NB4 (cell line): ENCODE measurements around the gene AQP9.

Experiments used
- DNase-seq: peaks from one replicate; pipeline ENCODE4 v3.0.0; 2010; ENCODE audit warnings: low read depth
- H3K4me3 ChIP-seq: one replicate; pipeline ENCODE4 v1.5.1; 2011; ENCODE audit warnings: mild to moderate bottlenecking, low read depth, low read length, moderate library complexity
- CTCF ChIP-seq: IDR thresholded peaks from one replicate; pipeline ENCODE4 v1.5.1; 2012; ENCODE audit warnings: low read depth, low read length
- MAX ChIP-seq: IDR thresholded peaks from 2 replicates; pipeline ENCODE4 v1.6.1; 2011; ENCODE audit warnings: low read depth, low read length
- MYC ChIP-seq: IDR thresholded peaks from 2 replicates; pipeline ENCODE4 v1.6.1; 2011; ENCODE audit warnings: low read depth, low read length
- POLR2A ChIP-seq: IDR thresholded peaks from 2 replicates; pipeline ENCODE4 v1.6.1; 2011; ENCODE audit warnings: mild to moderate bottlenecking; ENCODE audit not compliant: insufficient read length; ENCODE audit errors: extremely low read depth

Gene AQP9

GRCh38 chr15:58174709-58175108, 36.5 kb downstream of the AQP9 start:
- TF ChIP-seq MAX (no peak), MYC (no peak), CTCF (no peak), POLR2A (no peak)
- DNase-seq, result no peak
- no peak overlapping the region for H3K4me3 ChIP-seq

GRCh38 chr15:58175955-58176354, 37.8 kb downstream of the AQP9 start:
- DNase-seq, result no peak
- TF ChIP-seq POLR2A (no peak), MAX (no peak), CTCF (no peak), MYC (no peak)

GRCh38 chr15:58178668-58179067, 40.5 kb downstream of the AQP9 start:
- no peak for TF ChIP-seq POLR2A
- TF ChIP-seq MYC, result no peak
- no peak for TF ChIP-seq CTCF
- no peak for TF ChIP-seq MAX
- DNase-seq, result no peak

More at GRCh38 chr15:58175955-58176354, 37.8 kb downstream of the AQP9 start:
- H3K4me3 ChIP-seq, result no peak overlapping the region

GRCh38 chr15:58179206-58179605, 41.0 kb downstream of the AQP9 start:
- no peak overlapping the region for H3K4me3 ChIP-seq
- no peak for DNase-seq

More at GRCh38 chr15:58178668-58179067, 40.5 kb downstream of the AQP9 start:
- no peak overlapping the region for H3K4me3 ChIP-seq

GRCh38 chr15:58179741-58180381, 41.7 kb downstream of the AQP9 start:
- no peak for DNase-seq
- no peak overlapping the region for H3K4me3 ChIP-seq
- TF ChIP-seq POLR2A (no peak), MYC (no peak), CTCF (no peak), MAX (no peak)

More at GRCh38 chr15:58179206-58179605, 41.0 kb downstream of the AQP9 start:
- TF ChIP-seq MYC, result no peak
- TF ChIP-seq CTCF, result no peak
- no peak for TF ChIP-seq POLR2A
- no peak for TF ChIP-seq MAX
